K562 (cell line): Measurements from ENCODE around the gene TMEM187. TPM values are rescaled to one million over a fixed set of nuclear protein-coding genes. Genes with fewer than 3 reads are reported as not detected.
A peak's percentile ranks its signal among the peaks of the same experiment; 100 is the strongest.

ENCODE experiments used
- ATAC-seq: fragments of 200-7000 bp; cut with Tn5 transposase; 3 replicates; pipeline ENCODE4 v1.9.1; 2020; ENCODE audit warnings: moderate library complexity
- BruUV-seq: library from RNA; stranded (reverse); fragments of 400-500 nt; replicated peaks from 2 replicates; lab custom pipeline; 2021; lab: Mats Ljungman, UMichigan
- CTCF ChIA-PET: fragments of 300-600 bp; formaldehyde crosslinking; extraction: SDS; loops from one replicate; lab custom pipeline; 2021; ENCODE audit warnings: low intra/inter-chr PET ratio; lab: Yijun Ruan, JAX
- POLR2A ChIA-PET: fragments of 300-600, 350-650 bp; sonication (Branson Sonifier 250); formaldehyde crosslinking; extraction: SDS; loops from one replicate; lab custom pipeline; 2021; ENCODE audit warnings: antibody characterized with exemption, inconsistent platforms; lab: Yijun Ruan, JAX
- DNase-seq, 4 experiments: peaks; one replicate each; pipeline versions ENCODE4 v3.0.0 to v3.0.0-alpha.2; 2011 to 2018; ENCODE audit warnings: low spot score in 3 of 4, mixed read lengths in 3 of 4; ENCODE audit errors: extremely low read depth in 1 of 4
- FAIRE-seq: peaks from 2 replicates; lab custom pipeline; 2011; peaks lifted over from hg19 to GRCh38; lab: Jason Lieb, UNC
- H2AFZ ChIP-seq: 2 replicates; pipeline ENCODE4 v1.6.0; 2011; ENCODE audit warnings: low read depth, low read length, control low read depth, inconsistent platforms
- H3K27ac ChIP-seq: fragments of 200-600 bp; 3 replicates; pipeline ENCODE4 v1.8.0; 2011; ENCODE audit warnings: low read depth, mild to moderate bottlenecking, control low read depth, inconsistent platforms, low read length, moderate library complexity, mixed read lengths; ENCODE audit errors: extremely low read depth
- H3K27me3 ChIP-seq, 2 experiments: fragments of 300-600 bp in 1 of 2; 2 replicates in 1 of 2; 3 replicates in 1 of 2; pipeline versions ENCODE4 v1.6.0 to v1.8.0; 2011; ENCODE audit warnings: inconsistent platforms in 2 of 2, low read length in 2 of 2, mild to moderate bottlenecking in 1 of 2, mixed read lengths in 1 of 2, moderate library complexity in 1 of 2; ENCODE audit not compliant: control insufficient read depth in 2 of 2, insufficient read depth in 2 of 2
- H3K36me3 ChIP-seq: fragments of 300-600 bp; 3 replicates; pipeline ENCODE4 v1.8.0; 2011; ENCODE audit warnings: mild to moderate bottlenecking, low read length, inconsistent platforms; ENCODE audit not compliant: control insufficient read depth, insufficient read depth
- H3K4me1 ChIP-seq, 2 experiments: fragments of 200-600 bp in 1 of 2; replicated peaks in 1 of 2; 2 replicates in 1 of 2; 3 replicates in 1 of 2; pipeline versions ENCODE4 v1.5.1 to v1.8.0; 2011; ENCODE audit warnings: inconsistent platforms in 2 of 2, low read length in 2 of 2, mild to moderate bottlenecking in 1 of 2, mixed read lengths in 1 of 2, moderate library complexity in 1 of 2; ENCODE audit not compliant: control insufficient read depth in 2 of 2, insufficient read depth in 2 of 2
- H3K4me2 ChIP-seq: 2 replicates; pipeline ENCODE4 v1.6.1; 2011; ENCODE audit warnings: low read length, control low read depth, inconsistent platforms, mixed read lengths; ENCODE audit not compliant: insufficient read depth
- H3K4me3 ChIP-seq: fragments of 200-600 bp; sonication (generic), shearing (Covaris generic); 2 replicates; pipeline ENCODE4 v1.5.1; 2016; ENCODE audit warnings: control low read depth, inconsistent platforms
- H3K79me2 ChIP-seq: fragments of 200-600 bp; 3 replicates; pipeline ENCODE4 v1.8.0; 2011; ENCODE audit warnings: low read length, inconsistent platforms; ENCODE audit not compliant: control insufficient read depth, insufficient read depth
- H3K9ac ChIP-seq, 2 experiments: 2 replicates each; pipeline versions ENCODE4 v1.6.0 to v1.6.1; 2011; ENCODE audit warnings: low read depth in 2 of 2, low read length in 2 of 2, control low read depth in 1 of 2, inconsistent platforms in 1 of 2, mild to moderate bottlenecking in 1 of 2, mixed read lengths in 1 of 2; ENCODE audit not compliant: insufficient read depth in 1 of 2
- H3K9me1 ChIP-seq: one replicate; pipeline ENCODE4 v1.6.0; 2011; ENCODE audit warnings: inconsistent platforms, mild to moderate bottlenecking, low read length, moderate library complexity; ENCODE audit not compliant: control insufficient read depth, insufficient read depth
- H3K9me3 ChIP-seq: replicated peaks from 2 replicates; pipeline ENCODE4 v1.5.1; 2011; ENCODE audit warnings: low read depth, low read length, inconsistent platforms; ENCODE audit not compliant: control insufficient read depth, insufficient read depth
- H4K20me1 ChIP-seq: replicated peaks from 2 replicates; pipeline ENCODE4 v1.6.1; 2011; ENCODE audit warnings: low read length, inconsistent platforms, mixed read lengths; ENCODE audit not compliant: control insufficient read depth, insufficient read depth
- RBFOX2 ChIP-seq: fragments of 200-400 bp; formaldehyde crosslinking; IDR thresholded peaks from 2 replicates; pipeline ENCODE4 v1.6.1; 2017; ENCODE audit warnings: low read depth, mild to moderate bottlenecking, low read length, moderate library complexity
- WGBS: fragments of 100-300 bp; shearing (Covaris generic); methylation state at CpG from one replicate; pipeline ENCODE4 v1.1.6; 2016; ENCODE audit warnings: low coverage, mixed read lengths; ENCODE audit not compliant: insufficient coverage; ENCODE audit errors: missing lambda C conversion rate; 5-methylcytosine and 5-hydroxymethylcytosine counted together
- in situ Hi-C: fragments of 300-500 bp; cut with MboI; formaldehyde crosslinking; loops from 4 replicates; pipeline ENCODE4 v1.15.0; 2018; ENCODE audit warnings: inconsistent platforms, mixed read lengths
- intact Hi-C: fragments of 100-400 bp; cut with micrococcal nuclease; formaldehyde crosslinking; loops from 2 replicates; pipeline ENCODE4 v1.14.2; 2022
- polyA plus RNA-seq, 8 experiments: library from polyadenylated mRNA; depleted of rRNA in 4 of 8; stranded (reverse) in 5 of 8; unstranded in 3 of 8; fragments of >200 nt; fragmentation: Nextera tagmentation in 2 of 8; fragmentation: Illumina TruSeq in 1 of 8; extraction: Ambion mirVana in 2 of 8; extraction: Trizol in 1 of 8; gene quantifications; 2 replicates each; pipeline versions ENCODE4 v1.2.1 to v1.2.3, GENCODE V29; 2011 to 2014; ENCODE audit warnings: inconsistent platforms in 1 of 8, missing spikeins in 1 of 8
- total RNA-seq, 7 experiments: library from RNA; depleted of rRNA in 6 of 7; stranded (reverse); fragments of >200 nt in 6 of 7; fragmentation: Illumina TruSeq in 2 of 7; extraction: Trizol in 2 of 7; gene quantifications; 2 replicates each; pipeline versions ENCODE4 v1.2.1 to v1.2.3, GENCODE V29; 2011 to 2021; ENCODE audit warnings: low replicate concordance in 1 of 7
- TF ChIP-seq, protein P1 (sequence below): fragments of 450-650 bp; IDR thresholded peaks from 2 replicates; pipeline ENCODE4 v1.6.1; 2018; ENCODE audit not compliant: partially characterized antibody

The TMEM187 gene
- total and polyA plus RNA-seq, 9 of the 15 experiments (the other 6 are each of a cell fraction or from before 2014, with no cell fraction given), result 0.13 to 6.4 (median 1.6) TPM

DNA sequence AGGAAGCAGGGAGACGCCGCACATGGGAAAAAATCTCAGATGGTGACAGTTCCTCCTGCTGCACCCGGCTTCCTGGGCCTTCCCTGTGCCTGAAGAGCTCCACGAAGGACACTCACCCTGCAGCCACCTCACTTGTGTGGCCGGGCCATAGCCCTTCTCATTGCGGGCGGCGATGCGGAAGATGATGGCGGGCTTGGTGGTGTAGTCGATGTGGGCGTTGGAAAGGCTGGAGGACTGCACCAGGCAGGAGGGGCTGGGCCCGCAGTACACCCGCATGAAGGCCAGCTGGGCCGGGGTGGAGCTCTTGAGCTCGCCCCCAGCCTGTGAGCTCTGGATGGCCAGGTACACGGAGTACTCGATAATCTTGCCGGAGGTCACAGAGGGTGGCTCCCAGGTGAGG, 22.4 kb upstream of the TMEM187 start:
- H3K27me3 ChIP-seq, result no peaks in the 10 kb centered on the region
- no peak overlapping the region for H3K4me3 ChIP-seq
- no peak for FAIRE-seq
- intact Hi-C loops, result no loop called here
- H3K79me2 ChIP-seq, result peaks cover 9% of the 10 kb centered on the region; the same call in 2 of the 3 replicates
- H3K36me3 ChIP-seq, result peaks cover 81% of the 10 kb centered on the region
- TF ChIP-seq, protein P1, sequence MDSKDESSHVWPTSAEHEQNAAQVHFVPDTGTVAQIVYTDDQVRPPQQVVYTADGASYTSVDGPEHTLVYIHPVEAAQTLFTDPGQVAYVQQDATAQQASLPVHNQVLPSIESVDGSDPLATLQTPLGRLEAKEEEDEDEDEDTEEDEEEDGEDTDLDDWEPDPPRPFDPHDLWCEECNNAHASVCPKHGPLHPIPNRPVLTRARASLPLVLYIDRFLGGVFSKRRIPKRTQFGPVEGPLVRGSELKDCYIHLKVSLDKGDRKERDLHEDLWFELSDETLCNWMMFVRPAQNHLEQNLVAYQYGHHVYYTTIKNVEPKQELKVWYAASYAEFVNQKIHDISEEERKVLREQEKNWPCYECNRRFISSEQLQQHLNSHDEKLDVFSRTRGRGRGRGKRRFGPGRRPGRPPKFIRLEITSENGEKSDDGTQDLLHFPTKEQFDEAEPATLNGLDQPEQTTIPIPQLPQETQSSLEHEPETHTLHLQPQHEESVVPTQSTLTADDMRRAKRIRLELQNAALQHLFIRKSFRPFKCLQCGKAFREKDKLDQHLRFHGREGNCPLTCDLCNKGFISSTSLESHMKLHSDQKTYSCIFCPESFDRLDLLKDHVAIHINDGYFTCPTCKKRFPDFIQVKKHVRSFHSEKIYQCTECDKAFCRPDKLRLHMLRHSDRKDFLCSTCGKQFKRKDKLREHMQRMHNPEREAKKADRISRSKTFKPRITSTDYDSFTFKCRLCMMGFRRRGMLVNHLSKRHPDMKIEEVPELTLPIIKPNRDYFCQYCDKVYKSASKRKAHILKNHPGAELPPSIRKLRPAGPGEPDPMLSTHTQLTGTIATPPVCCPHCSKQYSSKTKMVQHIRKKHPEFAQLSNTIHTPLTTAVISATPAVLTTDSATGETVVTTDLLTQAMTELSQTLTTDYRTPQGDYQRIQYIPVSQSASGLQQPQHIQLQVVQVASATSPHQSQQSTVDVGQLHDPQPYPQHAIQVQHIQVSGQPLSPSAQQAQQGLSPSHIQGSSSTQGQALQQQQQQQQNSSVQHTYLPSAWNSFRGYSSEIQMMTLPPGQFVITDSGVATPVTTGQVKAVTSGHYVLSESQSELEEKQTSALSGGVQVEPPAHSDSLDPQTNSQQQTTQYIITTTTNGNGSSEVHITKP, result no peak
- peak; percentile 19; the same call in 1 of the 2 replicates for TF ChIP-seq RBFOX2
- H3K9me3 ChIP-seq, result no peaks in the 10 kb centered on the region
- no peak for ATAC-seq
- POLR2A ChIA-PET, result interaction anchor here (0.7 to 4.0 kb wide), 7 partner anchors 11 to 411 kb away, joined by 3 to 17 read pairs (median 3); partner anchors contain the start of gene HCFC1
- H4K20me1 ChIP-seq, result no peaks in the 10 kb centered on the region
- in situ Hi-C loops, result no loop called here
- WGBS, result 89% methylated on average over 17 of the region's 19 CpGs
- peaks cover 2 to 73% of the 10 kb centered on the region in 2 experiments; a peak in 3 of 5 replicates for H3K4me1 ChIP-seq
- no TSS peak for BruUV-seq
- DNase-seq, result no peak
- CTCF ChIA-PET, result no interaction called here
- H3K27ac ChIP-seq, result no peak overlapping the region
- H2AFZ ChIP-seq, result no peak overlapping the region
- H3K9me1 ChIP-seq, result no peaks in the 10 kb centered on the region
- peak overlapping the region in 1 of 2 experiments; percentile 45; a peak in 1 of 4 replicates for H3K9ac ChIP-seq
- no peak overlapping the region for H3K4me2 ChIP-seq
